ENCODE measurements around the gene SERTM1.

The SERTM1 gene

GRCh38 chr13:36712290-36712689 lies 38.5 kb downstream of the SERTM1 start:
- DNase-seq, result no peak

GRCh38 chr13:36712770-36713169 lies 39.0 kb downstream of the SERTM1 start:
- DNase-seq, result no peak

DNA sequence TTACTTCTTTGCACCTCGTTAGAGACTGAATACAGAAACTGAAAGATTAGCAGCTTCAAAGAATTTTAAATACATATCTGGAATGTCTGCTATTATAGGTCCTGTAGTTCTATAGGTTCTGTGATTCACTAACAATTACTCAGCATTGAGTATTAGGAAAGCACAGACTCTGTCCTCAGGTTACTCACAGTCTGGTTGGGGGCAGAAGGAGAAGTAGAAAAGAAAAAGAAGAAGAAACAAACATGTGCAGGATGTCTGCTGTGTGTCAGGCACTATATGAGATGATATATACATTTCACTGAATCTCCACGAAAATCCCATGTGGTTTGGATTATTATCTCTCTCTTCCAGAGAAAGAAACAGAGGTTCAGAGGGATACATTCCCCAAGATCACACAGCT lies 40.1 kb downstream of the SERTM1 start:
- no peak for DNase-seq

DNA sequence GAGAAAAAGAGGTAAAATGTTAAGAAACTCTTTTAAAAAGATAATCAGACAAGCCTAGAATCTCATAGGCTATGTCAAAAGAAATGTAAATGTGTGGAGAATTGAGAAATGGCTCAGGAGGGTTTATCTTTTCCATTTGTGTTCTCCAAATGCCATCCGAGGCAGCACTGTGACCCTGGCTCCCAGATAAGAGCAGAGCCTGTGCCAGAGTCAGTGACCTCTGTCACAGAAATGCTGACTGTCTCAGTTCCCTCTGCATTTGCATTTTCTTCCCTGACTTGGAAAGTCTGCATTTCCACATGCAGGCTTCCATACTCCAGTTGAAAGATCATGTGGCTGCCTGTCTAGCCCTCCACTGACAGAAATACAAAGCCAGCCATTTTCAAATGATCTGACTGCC lies 42.0 kb downstream of the SERTM1 start:
- DNase-seq, result no peak

GRCh38 chr13:36717017-36717416 lies 43.2 kb downstream of the SERTM1 start:
- DNase-seq, result no peak

GRCh38 chr13:36717966-36718545 lies 44.2 kb downstream of the SERTM1 start:
- DNase-seq, result no peak

- no peak for DNase-seq
Observed at GRCh38 chr13:36718686-36719085, 44.9 kb downstream of the SERTM1 start.

GRCh38 chr13:36724141-36724540 lies 50.3 kb downstream of the SERTM1 start:
- DNase-seq, result no peak

- DNase-seq, result no peak
Observed at GRCh38 chr13:36725936-36726335, 52.1 kb downstream of the SERTM1 start.

DNA sequence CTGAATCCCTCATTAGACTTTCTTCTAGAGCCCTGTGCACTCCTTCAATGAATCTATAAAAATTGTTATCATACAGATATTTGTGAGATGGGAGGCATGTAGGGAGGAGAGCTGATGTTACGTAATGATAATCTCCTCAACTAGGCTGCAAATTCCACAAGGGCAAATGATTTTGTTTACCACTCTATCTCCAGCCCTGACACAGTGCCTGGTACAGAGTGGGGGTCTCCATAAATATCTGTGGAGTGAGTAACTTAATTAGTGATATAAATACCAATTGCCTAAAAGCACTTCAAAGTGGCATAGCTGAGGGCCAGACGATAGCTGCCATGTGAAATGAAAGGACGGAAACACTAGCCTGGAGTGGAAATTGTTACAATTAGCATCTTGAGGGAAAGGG lies 54.2 kb downstream of the SERTM1 start:
- DNase-seq, result no peak

DNA sequence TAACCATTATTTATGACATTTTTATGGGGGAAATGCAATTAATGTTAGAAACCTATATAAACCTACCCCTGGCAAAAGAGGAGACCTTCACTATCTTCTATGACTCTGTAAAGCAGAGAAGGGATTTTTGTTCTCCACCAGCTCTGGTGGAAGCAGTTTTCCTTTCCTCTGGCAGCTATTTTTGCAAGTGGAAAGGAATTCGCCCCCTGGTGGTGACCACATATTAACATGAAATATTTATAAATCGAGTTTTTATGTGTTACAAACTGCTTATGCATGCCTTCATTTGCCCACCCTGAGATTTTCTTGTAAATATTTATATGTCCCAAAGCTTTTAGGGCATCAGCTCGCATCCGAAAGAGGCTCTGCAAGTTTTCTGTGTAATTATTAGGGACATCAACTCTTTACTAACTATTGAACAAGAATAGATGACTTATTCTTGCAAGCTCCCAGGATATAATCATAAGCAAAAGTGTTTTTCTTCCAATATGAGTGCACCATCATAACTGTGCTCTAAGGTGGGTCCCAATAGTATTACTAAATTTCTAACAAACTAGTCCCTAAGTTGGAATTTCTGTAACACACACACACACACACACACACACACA lies 62.4 kb downstream of the SERTM1 start:
- peak; percentile 13 for DNase-seq

DNA sequence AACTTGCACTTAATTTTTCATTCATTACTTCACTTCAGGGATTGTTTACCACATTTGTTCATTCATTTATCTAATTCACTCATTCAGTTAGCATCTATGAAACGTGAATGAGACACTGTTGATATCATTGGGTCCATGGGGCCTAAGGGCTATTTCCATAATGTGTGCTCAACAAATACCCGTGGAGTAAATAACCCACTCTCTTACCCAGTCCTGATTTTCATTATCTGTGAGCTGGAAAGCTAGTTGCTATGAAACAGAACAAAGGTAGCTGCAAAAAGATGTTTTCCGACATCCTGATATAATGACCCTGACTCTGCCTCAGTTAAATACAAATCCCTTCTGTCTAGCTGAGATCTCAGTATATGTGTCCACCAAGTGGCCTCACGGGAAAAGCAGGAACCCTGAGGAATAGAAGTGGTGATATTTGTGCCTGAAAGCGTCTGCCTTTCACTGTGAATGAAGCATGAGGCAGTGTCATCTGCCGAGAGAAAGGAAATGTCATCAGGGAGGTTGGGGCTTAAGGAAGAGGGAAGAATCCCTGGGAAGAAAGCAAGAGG lies 63.8 kb downstream of the SERTM1 start:
- no peak for DNase-seq

GRCh38 chr13:36745436-36745835 lies 71.6 kb downstream of the SERTM1 start:
- DNase-seq, result no peak

DNA sequence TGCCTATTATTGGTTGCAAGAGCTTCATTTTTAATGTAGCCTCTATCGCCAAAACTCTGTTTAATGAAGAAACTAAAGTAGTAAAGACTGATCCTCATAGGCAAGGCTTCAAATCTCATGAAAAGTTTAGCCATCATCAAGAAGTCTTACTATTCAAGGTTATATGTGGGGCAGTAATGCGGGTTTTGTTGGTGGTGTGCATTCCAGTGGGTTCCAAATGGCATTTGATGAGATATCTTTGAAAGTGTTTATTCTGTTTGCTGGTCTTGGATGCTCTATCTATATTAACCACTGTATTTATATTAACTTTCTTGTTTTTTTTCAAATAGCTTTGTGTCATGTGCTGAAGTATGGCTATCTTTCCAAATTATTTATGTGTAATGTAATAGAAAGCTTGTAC lies 72.2 kb downstream of the SERTM1 start:
- no peak for DNase-seq
